ENCODE measurements around the gene PHYH.

GRCh38 chr10:13337128-13337826 lies 37.4 kb upstream of the PHYH start:
- TF ChIP-seq CTCF (IDR thresholded peaks at IDR 0.05; ENCODE audit: poor library complexity) (no peak), EZH2phosphoT487 (IDR thresholded peaks at IDR 0.05; ENCODE audit: low read depth, severe bottlenecking, unreplicated experiment) (no peak), EZH2 (IDR thresholded peaks at IDR 0.05; ENCODE audit: borderline replicate concordance) (no peak)

Data from hepatocyte (in vitro differentiated cells).